HFFc6 (cell line): ENCODE results near the gene NUP93. TPM values are rescaled to one million over a fixed set of nuclear protein-coding genes. Genes with fewer than 3 reads are reported as not detected.

Experiments
- DNase-seq: peaks from one replicate; pipeline ENCODE4 v3.0.0-alpha.2; 2018
- H3K27ac Mint-ChIP-seq: 2 replicates; pipeline ENCODE4 v1.8.0; 2020; ENCODE audit warnings: mild to moderate bottlenecking, mixed read lengths
- H3K27me3 Mint-ChIP-seq: 2 replicates; pipeline ENCODE4 v1.8.0; 2021; ENCODE audit warnings: mild to moderate bottlenecking, moderate library complexity, mixed read lengths; ENCODE audit not compliant: insufficient read depth
- H3K36me3 Mint-ChIP-seq: 2 replicates; pipeline ENCODE4 v1.8.0; 2021; ENCODE audit warnings: low read depth, mixed read lengths
- H3K4me1 Mint-ChIP-seq: 2 replicates; pipeline ENCODE4 v1.8.0; 2020; ENCODE audit warnings: low read depth, mixed read lengths
- H3K4me3 Mint-ChIP-seq: 2 replicates; pipeline ENCODE4 v1.8.0; 2020; ENCODE audit warnings: mild to moderate bottlenecking, moderate library complexity, mixed read lengths
- H3K9me3 Mint-ChIP-seq: 2 replicates; pipeline ENCODE4 v1.8.0; 2020; ENCODE audit warnings: mild to moderate bottlenecking, mixed read lengths
- CTCF ChIP-seq: fragments of 200-600 bp; sonication (generic); IDR thresholded peaks from 2 replicates; pipeline ENCODE4 v1.5.0; 2021; ENCODE audit warnings: antibody characterized with exemption, mild to moderate bottlenecking
- total RNA-seq, 6 experiments: library from RNA; stranded (reverse); fragmentation: NEBNext Ultra II Directional; extraction: Animal tissue kit (Norgen Biotek cat#: 25700); gene quantifications; 2 replicates in 1 of 6; 3 replicates in 5 of 6; pipeline ENCODE4 v1.2.3, GENCODE V29; 2021

NUP93 gene
- total RNA-seq, 6 experiments from 2014 or later: 58.6 to 84.0 (median 78.8) TPM

GRCh38 chr16:56817938-56818337 lies 88.0 kb downstream of the NUP93 start:
- no peak for DNase-seq
- Mint-ChIP-seq H3K9me3 (no peaks in the 10 kb centered on the region), H3K4me1 (peaks cover 33% of the 10 kb centered on the region), H3K4me3 (no peak overlapping the region), H3K36me3 (peaks cover 18% of the 10 kb centered on the region; the same call in 1 of the 2 replicates), H3K27me3 (no peaks in the 10 kb centered on the region; the same call in 1 of the 2 replicates), H3K27ac (no peak overlapping the region)
- no peak for TF ChIP-seq CTCF

GRCh38 chr16:56823081-56823733 lies 93.3 kb downstream of the NUP93 start:
- H3K27ac Mint-ChIP-seq: no peak overlapping the region
- peaks cover 14% of the 10 kb centered on the region; the same call in 1 of the 2 replicates for H3K36me3 Mint-ChIP-seq
- no peaks in the 10 kb centered on the region for H3K9me3 Mint-ChIP-seq
- H3K27me3 Mint-ChIP-seq: no peaks in the 10 kb centered on the region; the same call in 1 of the 2 replicates
- no peak overlapping the region for H3K4me3 Mint-ChIP-seq
- TF ChIP-seq CTCF: no peak
- H3K4me1 Mint-ChIP-seq: peaks cover 6% of the 10 kb centered on the region; the same call in 1 of the 2 replicates
- no peak for DNase-seq

GRCh38 chr16:56824331-56824730 lies 94.4 kb downstream of the NUP93 start:
- H3K27me3 Mint-ChIP-seq: no peaks in the 10 kb centered on the region; the same call in 1 of the 2 replicates
- H3K4me3 Mint-ChIP-seq: no peak overlapping the region
- no peak for DNase-seq
- peak; percentile 41 for TF ChIP-seq CTCF
- H3K4me1 Mint-ChIP-seq: peaks cover 6% of the 10 kb centered on the region; the same call in 1 of the 2 replicates
- peaks cover 15% of the 10 kb centered on the region; the same call in 1 of the 2 replicates for H3K36me3 Mint-ChIP-seq
- peak overlapping the region; percentile 24; the same call in 1 of the 2 replicates for H3K27ac Mint-ChIP-seq
- no peaks in the 10 kb centered on the region for H3K9me3 Mint-ChIP-seq

GRCh38 chr16:56824804-56825203 lies 94.9 kb downstream of the NUP93 start:
- peaks cover 6% of the 10 kb centered on the region; the same call in 1 of the 2 replicates for H3K4me1 Mint-ChIP-seq
- no peaks in the 10 kb centered on the region; the same call in 1 of the 2 replicates for H3K27me3 Mint-ChIP-seq
- DNase-seq: no peak
- peaks cover 16% of the 10 kb centered on the region; the same call in 1 of the 2 replicates for H3K36me3 Mint-ChIP-seq
- H3K4me3 Mint-ChIP-seq: no peak overlapping the region
- no peaks in the 10 kb centered on the region for H3K9me3 Mint-ChIP-seq
- TF ChIP-seq CTCF: no peak
- no peak overlapping the region for H3K27ac Mint-ChIP-seq

- H3K9me3 Mint-ChIP-seq: no peaks in the 10 kb centered on the region
- 0 out of 2 replicates have a peak overlapping the region, but pooled peaks have one; percentile 14 for H3K27ac Mint-ChIP-seq
- H3K36me3 Mint-ChIP-seq: peaks cover 13% of the 10 kb centered on the region; the same call in 1 of the 2 replicates
- H3K4me1 Mint-ChIP-seq: peaks cover 11% of the 10 kb centered on the region; the same call in 1 of the 2 replicates
- DNase-seq: no peak
- no peak overlapping the region for H3K4me3 Mint-ChIP-seq
- no peaks in the 10 kb centered on the region; the same call in 1 of the 2 replicates for H3K27me3 Mint-ChIP-seq
- no peak for TF ChIP-seq CTCF
These were observed 95.9 kb downstream of the NUP93 start for GRCh38 chr16:56825826-56826225.
